AG08396 (cell line): Measurements from ENCODE around the gene EXOC3L4.
A peak's percentile ranks its signal among the peaks of the same experiment; 100 is the strongest.

ENCODE experiments used
- DNase-seq: peaks from one replicate; pipeline ENCODE4 v3.0.0; 2012; ENCODE audit warnings: low spot score, mixed read lengths

EXOC3L4 gene

DNA sequence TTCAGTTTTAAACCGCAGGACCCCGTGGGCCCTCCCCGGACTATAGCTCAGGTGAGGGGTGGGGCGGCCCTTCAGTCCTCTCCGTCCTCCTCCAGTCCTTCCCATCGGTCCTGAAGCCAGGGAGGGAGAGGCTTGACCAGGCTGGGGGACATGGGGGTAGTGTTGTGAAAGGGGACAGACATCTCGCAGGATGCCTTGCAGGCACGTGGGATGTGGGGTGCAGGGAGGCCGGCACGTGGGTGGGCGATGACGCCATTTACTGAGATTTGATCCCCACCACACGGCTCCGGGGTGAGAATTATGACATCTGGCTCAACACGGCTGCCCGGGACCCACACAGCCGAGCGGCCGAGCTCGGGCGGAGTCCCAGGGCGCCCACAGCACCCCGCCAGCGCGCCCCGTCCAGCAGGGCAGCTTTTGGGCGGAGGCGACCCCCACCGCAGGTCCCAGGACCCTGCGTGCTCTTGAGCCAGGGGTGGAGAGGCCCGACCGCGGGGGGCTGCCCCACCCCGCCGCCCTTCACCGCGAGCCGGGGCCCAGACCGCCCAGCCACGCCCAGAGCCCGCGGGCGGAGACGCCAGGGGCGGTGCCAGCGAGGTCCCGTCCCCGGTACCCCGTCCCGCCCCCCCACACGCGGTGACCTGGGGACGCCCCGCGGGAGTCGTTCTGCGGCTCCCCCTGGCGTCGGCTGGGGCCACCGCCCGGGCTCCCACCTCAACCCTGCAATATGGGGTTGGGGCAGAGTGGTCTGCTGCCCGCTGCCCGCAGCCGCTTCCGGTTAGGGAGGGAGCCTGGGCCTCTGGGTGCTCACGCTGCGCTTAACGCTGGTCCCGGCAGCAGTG, 3.3 kb upstream of the EXOC3L4 start:
- DNase-seq = peak; percentile 85

DNA sequence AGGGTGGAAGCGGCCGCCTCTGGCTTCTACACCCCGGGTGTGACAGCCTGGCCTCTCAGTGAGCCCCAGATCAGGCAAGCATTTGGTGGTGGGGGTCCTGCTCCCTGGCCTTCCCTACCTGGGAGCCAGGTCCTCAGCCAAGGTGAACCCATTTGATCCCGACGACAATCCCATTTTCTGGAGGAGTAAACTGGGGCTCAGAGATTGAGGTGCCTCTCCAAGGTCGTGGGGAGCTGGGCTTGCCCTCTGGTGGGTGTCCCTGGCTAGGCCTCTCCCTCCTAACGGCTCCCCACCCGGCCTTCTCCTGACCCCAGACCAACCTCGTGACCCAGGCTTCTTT, 2.7 kb upstream of the EXOC3L4 start:
- DNase-seq = no peak

DNA sequence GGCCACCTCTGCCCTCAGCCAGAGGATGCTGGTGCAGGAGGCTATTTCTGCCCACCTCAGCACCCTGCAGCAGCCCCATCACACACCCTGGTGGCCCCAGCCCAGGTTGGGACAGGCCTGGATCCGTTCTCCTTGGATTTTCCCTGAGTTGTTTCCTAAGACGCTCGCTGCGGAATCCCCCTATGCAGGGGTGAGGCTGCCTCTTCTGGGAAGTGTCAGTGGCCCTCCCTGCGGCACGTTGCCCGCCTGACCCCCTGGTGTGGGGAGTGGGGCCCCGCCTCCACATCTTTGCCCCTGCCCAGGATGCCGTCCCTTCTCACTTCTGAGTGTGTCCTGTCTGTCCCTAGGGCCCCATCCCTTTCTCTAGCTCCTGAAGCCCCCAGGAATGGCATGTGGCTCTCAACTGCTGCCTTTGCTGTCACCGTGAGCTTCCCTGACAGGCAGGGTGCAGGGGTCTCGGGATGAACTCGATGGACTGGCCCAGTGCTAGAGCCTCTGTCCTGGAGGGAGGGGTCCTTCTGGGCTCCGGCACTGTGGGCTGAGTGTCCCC, 594 bp upstream of the EXOC3L4 start:
- no peak for DNase-seq

GRCh38 chr14:103095210-103095778, 769 bp downstream of the EXOC3L4 start:
- DNase-seq = no peak

DNA sequence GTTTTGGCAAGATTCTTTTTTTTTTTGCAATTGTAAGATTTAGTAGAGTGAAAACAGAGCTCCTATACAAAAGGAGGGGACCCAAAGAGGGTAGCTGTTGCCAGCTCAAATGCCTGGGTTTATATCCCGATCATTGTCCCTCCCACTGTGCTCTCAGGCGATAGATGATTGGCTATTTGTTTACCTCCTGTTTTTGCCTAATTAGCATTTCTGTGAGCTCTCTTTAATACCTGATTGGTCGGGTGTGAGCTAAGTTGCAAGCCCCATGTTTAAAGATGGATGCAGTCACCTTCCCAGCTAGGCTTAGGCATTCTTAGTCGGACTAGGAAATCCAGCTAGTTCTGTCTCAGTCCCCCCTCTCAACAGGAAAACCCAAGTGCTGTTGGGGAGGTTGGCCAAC, 1.9 kb downstream of the EXOC3L4 start:
- no peak for DNase-seq

DNA sequence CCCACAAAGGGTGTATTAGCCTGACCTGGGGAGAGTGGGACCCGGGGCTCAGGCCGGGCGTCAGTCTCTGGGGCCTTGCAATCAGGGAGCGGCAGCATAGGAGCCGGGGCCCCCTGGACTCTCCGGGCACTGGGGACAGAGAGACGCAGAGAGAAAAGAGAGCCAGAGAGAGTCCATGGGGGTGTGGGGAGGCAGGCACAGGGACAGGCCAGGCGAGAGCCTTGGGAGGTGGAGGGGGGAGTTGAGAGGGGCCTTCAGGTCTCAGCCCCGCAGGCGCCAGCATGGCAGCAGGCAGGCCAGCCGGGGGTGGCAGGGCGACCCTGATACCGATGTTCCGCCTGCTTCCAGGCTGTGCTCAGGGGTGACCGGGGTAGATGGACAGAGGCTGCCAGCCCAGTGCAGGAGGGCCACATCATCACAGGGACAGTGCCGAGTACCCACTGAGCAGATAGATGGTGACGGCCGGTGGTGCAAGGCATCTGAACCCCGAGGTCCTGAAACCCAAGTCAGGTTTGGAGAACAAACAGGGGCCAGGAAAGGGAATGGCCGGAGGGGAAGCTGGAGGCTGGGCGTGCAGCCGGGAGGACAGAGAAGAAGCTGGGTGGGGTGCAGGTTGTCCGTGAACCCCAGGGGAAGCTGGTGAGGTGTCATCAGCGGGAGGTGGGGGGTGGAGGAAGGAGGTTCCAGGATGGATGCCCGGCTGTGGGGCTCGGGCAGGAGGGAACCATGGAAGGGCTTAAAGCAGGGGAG, 2.9 kb downstream of the EXOC3L4 start:
- no peak for DNase-seq

DNA sequence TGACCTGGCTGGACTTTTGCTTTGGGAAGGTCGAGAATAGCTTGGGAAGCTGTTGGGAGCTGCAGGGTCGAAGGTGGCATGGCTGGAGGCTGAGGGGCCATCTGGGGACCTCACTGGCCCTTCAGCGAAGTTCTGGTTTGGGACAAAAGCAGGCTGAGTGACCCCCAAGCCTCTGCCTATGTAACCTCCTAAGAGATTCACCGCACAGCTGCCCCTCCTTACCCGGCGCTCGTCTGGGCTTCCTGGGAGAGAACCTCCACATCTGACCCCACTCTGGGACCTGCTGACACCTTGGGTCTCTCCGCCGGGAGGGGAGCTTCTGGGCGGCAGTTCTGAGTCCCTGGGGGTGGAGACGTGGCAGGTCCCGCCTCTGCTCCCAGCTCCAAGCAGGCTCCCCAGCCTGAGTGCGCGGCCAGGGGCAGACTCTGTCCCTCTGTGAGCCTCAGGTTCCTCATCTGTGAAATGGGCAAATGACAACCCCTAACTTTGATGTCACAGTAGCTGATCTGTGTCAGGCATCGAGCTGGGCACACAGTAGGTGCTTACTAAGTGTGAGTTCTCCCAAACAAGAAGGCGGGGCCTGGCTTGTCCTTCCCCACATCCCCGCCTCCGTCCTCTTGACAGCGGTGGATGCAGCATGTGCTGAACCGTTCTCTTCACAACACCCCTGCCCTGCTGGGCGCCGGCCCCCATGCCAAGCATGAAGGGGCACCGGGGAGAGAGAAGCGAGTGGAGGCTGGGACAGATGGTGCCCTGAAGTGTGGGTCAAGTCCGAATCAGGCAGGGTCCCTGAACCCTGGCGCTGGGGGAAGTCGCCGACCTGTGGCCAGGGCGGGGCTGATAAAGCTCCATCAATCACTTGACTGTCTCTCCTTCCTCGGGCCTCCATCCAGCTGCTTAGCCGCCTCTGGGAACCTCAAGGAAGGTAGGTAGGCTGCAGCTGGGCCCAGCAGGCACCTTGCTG, 3.8 kb downstream of the EXOC3L4 start:
- no peak for DNase-seq

DNA sequence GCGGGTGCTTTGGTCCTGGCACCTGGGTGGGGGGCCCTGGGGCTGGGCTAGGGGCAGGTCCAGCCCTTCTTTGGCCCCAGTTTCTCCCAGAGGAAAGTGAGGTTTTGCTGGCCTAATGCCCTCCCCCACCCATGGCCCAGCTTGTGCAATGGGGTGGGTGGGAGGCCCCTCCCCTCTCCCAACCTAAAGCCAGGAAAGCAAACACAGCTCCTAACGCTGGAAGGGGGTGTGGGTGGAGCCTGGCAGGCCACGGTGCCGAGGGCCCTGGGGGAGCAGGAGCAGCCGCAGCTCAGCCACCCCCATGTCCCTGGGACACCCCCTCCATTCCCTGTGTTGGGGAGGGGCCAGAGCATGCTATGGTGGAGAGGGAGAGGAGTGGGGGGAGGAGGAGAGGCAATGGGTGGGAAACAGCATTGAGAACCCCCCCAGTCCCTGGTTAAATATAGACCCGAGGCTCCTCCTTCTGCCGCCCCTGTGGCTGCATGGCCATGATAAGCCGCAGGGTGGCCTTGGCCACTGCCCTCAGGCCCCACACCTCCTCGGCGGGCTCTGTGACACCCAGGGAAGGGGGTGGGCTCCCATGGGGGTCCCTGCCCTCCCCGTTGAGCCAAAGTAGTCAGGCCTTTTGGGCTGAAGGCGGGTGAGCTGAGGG, 4.7 kb downstream of the EXOC3L4 start:
- DNase-seq = no peak

DNA sequence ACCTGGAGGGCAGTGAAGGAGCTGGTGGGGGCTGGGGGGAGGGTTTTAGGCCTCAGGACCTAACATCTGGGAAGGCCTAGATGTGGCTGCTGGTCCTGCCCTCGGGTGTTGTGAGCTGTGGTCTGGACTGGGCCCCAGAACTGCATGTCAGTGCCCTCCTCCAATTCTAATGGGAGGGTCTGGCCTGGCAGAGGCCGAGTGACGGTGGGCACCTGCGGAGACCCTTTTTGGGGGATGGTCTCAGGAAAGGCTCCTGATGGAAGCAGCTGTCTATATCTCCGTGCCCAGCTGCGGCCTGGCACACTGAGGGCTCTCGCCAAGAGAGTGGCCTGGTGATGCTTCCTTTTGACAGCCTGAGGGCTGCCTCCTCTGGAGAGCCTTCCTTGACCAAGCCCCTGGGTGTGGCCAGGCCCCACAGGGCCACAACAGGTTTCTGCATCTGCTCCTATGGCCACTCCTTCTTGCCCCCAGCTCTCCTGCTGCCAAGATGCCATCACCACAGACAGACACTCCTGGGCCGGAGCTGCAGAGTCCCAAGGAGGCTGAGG, 5.3 kb downstream of the EXOC3L4 start:
- no peak for DNase-seq

GRCh38 chr14:103100281-103101121, 6.0 kb downstream of the EXOC3L4 start:
- no peak for DNase-seq

DNA sequence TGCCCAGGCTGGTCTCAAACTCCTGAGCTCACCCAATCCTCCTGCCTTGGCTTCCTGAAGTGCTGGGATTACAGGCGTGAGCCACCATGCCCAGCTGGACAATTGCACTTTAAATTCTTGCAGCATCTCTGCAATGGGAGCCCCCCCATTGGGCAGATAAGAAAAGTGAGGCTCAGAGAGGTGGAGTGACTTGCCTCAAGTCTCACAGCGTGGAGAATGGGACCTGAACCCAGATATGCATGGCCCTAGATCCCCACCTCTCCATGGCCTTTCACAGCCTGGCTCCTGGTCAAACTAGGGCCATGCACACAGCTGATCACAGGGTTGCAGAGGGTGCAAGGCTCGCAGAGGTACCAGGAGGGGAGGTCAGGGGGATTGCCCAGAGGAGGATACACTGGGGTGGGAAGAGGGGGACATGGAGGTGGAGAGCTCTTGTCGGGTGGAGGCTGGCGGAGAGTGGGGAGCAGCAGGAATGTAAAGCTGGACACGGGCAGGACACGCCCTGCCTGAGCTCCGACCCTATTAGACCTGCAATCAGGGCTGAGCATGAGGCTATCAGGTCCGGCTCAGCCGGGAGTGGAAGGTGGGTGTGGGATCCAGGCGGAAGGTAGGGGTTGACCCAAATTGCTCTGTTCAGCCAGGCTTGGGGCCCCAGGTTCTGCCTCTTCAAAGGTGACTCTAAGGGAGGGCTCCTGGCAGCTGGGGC, 6.9 kb downstream of the EXOC3L4 start:
- DNase-seq = no peak

GRCh38 chr14:103101963-103102688, 7.6 kb downstream of the EXOC3L4 start:
- no peak for DNase-seq

- no peak for DNase-seq
These were observed 8.2 kb downstream of the EXOC3L4 start for GRCh38 chr14:103102689-103103260.

DNA sequence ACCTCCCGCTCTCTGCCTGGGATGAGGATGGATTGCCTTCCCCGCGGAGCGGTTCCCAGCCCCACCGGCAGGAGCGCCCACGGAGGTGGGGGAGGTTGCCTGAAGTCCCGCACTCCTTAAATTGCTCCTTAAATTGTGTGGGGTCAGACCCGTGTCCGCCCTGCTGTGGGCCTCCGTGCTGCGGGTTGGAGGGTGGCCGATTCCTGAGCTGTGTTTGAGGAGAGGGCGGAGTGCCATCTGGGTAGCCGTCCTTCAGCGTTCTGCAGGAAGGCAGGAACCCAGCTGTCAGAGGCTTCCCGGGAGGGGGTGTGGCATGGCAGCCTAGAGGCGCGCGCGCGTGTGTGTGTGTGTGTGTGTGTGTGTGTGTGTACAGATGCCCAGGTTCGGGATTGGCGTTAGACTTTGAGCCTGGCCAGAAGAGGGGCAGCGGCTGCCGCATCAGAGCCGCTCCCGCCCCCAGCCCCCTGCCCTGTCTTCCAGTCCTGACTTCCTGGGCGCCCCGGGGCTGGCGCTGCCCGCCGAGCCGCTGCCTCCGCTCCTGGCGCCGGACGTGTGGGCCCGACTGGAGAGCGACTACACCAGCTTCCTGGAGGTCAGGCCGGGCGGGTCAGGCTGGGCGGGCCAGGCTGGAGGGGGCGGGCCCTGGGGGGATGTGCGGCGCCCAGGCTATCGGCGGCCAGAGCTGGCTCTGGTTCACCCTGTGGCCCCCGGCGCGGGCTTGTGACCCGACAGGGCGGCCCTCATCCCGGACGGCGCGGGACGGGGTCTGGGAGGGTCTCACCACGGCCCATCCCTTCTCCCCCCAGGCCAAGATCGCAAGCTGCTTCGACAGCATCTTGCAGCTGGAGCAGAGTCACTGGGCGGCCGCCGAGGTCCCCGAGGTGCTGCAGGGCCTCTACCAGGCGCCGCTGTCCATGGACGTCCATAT, 9.2 kb downstream of the EXOC3L4 start:
- DNase-seq = peak; percentile 73

GRCh38 chr14:103104389-103104653, 9.8 kb downstream of the EXOC3L4 start:
- DNase-seq = no peak

GRCh38 chr14:103104654-103105452, 10.3 kb downstream of the EXOC3L4 start:
- DNase-seq = peak; percentile 86
